Epidermal melanocyte (primary cell): ENCODE data around the gene P2RY11.

Experiments
- DNase-seq: peaks from one replicate; pipeline ENCODE4 v3.0.0; 2011; ENCODE audit warnings: low spot score; ENCODE audit not compliant: insufficient read length

The P2RY11 gene

DNA sequence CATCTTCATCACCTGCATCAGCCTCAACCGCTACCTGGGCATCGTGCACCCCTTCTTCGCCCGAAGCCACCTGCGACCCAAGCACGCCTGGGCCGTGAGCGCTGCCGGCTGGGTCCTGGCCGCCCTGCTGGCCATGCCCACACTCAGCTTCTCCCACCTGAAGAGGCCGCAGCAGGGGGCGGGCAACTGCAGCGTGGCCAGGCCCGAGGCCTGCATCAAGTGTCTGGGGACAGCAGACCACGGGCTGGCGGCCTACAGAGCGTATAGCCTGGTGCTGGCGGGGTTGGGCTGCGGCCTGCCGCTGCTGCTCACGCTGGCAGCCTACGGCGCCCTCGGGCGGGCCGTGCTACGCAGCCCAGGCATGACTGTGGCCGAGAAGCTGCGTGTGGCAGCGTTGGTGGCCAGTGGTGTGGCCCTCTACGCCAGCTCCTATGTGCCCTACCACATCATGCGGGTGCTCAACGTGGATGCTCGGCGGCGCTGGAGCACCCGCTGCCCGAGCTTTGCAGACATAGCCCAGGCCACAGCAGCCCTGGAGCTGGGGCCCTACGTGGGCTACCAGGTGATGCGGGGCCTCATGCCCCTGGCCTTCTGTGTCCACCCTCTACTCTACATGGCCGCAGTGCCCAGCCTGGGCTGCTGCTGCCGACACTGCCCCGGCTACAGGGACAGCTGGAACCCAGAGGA is 2.6 kb downstream of the P2RY11 start:
- no peak for DNase-seq

DNA sequence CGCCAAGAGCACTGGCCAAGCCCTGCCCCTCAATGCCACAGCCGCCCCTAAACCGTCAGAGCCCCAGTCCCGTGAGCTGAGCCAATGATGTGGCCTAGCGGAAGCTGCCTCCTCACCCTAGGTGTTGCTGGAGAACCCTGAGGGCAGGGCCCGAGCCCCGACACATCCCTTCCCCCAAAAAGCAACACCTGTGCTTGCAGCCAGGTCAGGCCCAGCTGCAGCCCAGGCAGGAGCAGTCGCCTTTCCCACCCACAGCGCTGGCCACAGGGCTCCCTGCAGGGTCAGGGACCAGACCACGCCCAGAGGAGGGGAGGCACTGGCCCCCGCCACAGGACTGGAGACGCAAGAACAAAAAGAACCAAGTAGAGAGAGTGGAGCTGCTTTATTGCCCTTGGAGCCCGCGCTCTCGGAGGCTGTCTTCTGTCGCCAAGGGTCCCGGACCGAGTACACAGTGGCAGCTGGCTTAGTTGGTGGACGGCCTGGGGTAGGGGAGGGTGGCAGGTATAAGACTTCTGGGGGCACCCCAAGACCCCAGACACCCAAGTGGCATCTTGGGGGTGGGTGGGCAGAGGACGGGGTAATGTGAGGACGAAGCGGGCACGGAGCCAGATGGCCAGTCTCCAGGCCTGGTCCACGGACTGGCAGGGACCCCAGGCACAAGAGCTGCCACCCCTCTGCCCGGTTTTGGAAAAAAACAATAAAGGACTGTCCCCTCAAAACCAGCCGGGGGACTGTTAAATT is 3.3 kb downstream of the P2RY11 start:
- DNase-seq: no peak

DNA sequence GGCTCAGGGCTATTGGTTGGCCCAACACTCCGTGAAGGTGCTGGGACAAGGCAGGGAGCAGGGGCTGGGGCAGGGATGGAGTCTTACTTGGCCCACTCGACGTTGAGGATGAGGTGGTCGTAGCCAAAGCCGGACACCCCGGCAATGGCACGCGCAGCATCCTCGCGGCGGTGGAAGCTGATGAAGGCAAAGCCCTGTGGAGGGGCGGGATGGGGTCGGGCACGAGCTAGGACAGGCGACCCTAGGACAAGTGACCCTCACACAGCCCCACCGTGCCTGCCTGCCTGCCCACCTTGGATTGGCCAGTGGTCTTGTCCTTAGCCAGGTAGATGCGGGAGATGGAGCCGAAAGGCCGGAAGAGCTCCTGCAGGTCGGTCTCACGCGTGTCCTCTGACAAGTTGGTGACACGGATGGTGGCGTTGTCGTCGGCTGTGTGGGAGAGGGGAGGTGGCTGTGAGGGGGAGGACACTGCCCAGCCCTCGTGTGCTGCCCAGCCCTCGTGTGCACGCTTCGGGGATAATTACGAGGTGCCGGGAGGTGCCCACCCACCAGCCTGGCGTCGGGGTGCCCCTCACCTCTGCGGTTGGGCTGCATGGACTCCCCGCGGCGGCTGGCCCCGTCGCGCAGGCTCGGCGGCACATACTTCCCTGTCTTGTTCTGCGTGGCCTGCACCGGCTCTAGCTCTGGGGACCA is 4.0 kb downstream of the P2RY11 start:
- no peak for DNase-seq

- DNase-seq: no peak
Observed at GRCh38 chr19:10116085-10116865, 4.8 kb downstream of the P2RY11 start.

DNA sequence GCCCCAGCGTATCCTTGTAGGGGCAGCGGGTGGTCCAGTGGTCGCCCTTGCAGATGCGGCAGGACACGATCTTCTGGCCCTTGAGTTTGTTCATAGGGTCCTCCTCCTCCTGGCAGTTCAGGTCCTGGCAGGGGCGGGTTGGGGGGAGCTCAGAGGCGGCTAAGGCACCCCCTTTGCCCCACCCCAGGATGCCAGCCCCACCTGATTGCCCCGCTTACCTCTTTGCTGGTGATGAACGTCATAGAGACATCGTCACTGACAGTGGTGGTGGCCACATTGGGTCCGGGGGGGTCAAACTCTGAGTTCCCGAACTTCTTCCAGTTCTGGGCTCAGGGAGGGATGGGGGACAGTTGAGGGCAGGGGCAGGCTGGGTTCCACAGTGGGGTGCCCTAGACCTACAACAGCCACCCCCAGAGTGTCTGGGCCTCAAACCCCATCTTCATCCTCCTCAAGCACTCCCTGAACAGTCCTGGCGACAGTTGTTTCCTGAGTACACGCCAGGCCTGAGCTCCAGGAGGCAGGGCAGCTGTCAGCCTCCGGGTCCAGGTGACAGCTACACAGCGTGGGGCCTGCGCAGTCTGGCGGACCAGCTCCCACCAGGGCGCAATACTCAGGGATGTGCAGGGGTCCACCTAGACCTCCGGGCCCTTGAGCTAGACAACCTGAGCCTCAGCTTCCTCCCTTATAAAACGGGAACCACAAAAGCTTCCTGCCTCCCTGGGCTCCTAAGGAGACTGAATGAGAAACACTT is 5.5 kb downstream of the P2RY11 start:
- no peak for DNase-seq

DNA sequence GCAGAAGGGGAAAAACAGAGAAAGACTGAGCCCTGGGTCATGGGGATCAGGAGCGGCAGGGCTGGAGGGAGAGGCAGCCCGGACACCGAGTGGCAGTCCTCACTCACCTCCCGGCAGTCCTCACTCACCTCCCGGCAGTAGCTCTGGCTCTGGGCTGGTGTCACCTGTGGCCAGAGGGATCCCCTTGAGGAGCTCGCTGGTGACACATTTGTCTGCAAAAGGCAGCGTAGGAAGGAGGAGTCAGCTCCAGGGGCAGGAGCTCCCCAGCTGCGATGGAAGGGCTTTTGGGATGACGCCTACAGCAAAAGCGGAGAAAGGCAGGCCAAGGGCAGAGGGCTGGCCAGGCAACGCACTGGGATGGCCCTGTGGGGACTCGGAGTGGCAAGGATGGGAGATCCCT is 7.5 kb downstream of the P2RY11 start:
- no peak for DNase-seq

DNA sequence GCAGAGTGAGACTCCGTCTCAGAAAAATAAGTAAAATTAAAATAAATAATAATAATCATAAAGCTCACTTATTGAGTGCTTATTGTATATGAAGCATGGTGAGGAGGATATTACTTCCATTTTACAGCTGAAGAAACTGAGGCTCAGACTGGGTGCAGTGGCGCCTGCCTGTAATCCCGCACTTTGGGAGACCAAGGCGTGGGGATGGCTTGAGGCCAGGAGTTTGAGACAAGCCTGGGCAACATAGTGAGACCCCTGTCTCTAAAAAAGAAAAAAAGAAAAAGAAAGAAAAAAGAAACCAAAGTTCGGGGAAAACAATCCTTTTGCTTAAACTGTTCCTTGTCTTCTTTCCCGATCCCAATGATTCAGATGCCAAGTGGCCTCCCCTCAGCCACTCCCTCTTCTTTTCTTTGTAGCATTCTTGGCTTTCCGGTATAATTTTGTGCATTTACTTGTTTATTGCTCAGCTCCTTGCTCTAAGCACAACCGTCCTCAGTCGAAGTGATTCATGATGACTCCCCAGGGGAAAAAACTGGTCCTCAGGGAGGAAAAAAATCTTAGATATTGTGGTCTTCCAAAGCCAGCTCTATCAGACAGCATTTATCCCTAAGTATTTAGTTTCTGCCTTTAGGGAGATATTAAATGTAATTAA is 9.2 kb downstream of the P2RY11 start:
- no peak for DNase-seq

DNA sequence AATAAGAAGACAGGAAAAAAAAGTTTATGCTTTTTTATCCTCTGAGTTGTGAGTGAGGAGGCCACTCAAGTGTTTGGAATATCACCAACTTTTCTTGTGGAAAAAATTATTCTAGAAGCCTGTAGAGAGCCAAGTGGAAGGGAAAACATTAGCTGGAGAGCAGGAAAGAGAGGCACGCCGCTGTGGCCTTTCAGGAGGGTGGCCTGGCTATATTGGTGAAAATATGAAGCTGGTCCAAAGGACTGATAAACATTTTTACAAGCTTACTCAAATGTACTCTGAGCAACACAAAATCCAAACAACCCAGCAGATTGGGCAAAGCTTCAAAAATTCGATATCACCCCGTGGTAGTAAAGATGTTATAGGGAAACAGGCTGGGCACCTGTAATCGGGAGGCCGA is 10.6 kb downstream of the P2RY11 start:
- no peak for DNase-seq

DNA sequence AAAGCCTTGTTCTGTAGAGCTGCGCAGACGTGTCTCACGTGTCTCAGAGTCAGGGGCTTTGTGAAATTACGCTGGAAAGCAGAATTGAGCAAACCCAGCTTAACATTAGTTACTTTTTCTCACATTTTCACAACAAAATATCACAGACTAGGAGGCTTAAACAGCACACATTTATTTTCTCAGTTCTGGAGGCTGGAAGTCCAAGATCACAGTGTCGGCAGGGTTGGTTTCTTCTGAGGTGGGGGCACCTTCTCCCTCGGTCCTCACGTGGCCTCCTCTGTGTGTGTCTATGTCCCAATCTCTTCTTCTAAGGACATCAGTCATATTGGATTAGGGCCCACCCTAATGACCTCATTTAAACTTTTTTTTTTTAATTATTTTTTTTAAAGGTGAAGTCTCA is 12.9 kb downstream of the P2RY11 start:
- no peak for DNase-seq

- no peak for DNase-seq
Observed at GRCh38 chr19:10126213-10126639, 14.7 kb downstream of the P2RY11 start.

- DNase-seq: no peak
Observed at GRCh38 chr19:10132905-10133304, 21.4 kb downstream of the P2RY11 start.

DNA sequence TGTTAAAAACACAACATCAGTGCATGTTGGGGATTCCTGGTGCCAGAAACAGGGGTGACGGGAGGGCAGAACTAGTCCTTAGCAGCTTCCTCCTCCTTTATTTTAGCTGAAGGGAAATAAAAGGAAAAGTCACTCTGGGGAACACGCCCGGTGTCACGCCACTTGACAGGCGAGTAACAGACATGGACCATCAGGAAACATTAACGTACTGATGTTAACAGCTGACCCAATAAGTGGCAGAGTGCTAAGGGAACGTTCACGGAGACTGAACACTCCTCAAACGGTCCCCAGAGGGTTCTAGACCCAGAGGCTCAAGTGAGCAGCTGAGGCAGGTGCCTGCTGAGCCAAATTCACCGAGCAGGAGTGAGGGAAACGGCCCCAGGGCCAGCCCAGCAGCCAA is 22.1 kb downstream of the P2RY11 start:
- DNase-seq: no peak

DNA sequence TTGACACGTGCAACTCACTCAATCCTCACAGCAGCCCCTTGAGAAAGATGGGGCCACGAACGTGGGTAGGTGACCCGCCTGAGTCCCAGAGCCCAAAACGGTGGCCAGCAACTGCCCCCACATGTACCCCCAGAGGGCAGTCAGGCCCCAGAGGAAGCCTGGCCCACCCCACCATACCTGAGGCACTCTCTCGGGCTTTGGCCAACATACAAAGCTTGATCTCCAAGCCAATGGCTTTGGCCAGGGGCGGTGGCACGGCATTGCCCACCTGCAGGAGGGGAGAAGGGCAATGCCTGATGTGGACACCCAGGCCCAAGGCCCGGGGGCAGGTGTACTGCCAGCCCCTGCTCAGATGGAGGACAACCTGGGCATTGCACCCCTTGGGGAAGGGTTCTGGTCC is 22.5 kb downstream of the P2RY11 start:
- no peak for DNase-seq

DNA sequence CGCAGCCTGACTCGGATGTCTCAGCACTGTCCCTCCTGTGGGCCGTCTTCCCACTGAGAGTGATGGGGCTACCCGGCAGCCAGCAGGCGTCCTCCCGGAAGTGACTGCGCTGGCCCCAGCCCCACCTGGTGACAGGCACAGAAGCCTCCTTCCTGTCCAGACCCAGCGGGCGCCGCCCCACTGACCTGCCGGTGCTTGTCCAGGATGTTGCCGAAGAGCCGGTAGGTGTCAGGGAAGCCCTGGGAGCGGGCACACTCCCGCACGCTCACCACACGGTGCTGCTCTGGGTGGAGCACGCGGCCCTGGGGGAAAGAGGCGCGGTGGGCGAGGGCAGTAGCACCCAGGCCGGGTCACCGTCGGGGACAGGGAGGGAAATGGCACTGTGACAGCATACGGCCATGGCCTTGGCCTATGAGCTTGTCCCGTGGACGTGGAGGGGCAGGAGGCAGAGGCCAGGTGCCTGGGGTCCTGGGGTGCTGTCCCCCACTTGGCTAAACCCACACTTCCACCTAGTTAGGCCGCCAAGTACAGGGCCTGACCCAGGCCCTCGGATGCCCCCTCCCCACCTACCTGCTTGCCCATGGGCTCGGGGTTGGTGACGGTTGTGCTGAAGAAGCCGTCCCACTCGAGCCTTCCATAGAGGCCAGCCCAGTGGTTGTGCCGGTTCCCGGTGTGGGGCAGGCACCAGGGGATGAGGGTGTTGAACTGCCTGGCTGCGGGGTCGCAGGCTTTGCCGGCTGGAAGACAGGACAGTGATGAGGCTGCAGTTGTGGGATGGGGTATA is 24.2 kb downstream of the P2RY11 start:
- DNase-seq: no peak

DNA sequence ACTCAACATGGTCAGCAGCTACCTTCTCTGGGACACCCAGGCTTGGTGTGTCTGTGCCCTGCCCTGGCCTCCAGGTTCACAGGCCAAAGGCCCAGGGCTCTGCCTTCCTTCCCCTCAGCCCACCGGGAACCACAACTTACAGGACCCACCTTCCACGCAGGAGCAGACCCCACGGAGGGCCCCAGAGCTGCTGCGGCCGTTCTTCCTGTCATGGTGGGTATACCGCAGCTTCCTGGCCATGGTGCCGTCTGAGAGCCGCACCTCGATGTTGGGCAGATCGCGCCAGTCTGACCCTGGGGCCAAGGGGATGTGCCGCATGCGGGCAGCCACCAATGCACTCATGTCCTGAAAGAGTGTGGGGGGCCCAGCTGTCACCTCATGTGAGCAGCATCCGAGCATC is 25.4 kb downstream of the P2RY11 start:
- DNase-seq: no peak

- no peak for DNase-seq
Observed at GRCh38 chr19:10137751-10138682, 26.5 kb downstream of the P2RY11 start.

DNA sequence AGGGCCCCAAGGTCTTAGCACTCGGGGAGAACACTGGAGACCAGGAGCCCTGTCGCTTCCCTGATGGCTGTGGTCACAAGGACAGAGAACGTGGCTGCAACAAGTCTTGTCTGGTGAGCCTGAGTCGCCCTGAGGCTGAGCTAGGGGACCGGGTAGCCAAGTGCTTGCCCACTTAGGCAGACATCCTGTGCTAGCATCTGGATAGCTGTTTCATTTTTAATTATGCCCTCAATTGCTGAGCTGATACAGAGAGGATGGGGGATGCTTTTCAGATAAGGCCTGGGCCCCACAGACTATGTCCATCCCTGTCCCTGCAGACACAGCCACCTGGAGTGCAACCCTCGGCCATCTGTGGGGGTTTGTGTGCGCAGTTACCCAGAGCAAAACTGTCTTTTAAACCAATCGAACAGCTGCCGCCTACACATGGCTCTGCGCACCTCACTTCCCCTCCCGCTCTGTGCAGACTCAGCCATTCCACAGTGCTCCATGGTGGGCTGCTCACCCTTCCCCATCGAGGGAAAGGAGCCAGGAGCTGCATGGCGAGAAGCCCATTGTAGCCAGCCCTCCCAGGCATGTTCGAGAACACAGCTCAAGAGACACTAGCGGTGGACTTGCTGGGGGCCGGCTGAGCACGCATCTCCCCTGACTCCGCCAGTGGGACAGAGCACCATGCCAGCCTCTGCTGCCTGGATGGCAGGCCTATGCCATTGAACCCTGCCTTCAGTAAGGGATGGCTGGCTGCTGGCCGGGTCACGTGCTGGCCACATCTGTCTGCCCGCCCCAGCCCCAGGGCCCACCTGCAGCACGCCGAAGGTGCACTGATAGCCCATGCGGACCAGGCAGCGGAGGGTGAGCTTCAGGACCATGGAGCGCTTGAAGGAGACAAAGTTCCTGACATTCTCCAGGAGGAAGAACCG is 27.6 kb downstream of the P2RY11 start:
- no peak for DNase-seq

GRCh38 chr19:10139952-10140351 is 28.5 kb downstream of the P2RY11 start:
- DNase-seq: no peak
